ENCODE results near the gene UTS2.

DNA sequence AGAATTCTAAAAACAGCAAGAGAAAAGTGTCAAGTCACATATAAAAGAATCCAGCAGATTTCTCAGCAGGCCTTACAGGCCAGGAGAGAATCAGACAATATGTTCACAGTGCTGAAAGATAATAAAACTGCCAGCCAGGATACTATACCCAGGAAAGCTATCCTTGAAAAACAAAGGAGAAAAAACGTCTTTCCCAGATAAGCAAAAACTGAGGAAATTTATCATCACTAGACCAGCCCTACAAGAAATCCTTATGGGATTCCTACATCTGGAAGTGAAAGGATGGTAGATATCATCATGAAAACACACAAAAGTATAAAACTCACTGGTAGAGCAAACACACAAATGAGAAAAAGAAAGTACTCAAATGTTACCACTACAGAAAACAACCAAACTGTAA, 25.2 kb upstream of the UTS2 start:
- TF ChIP-seq, protein P1, sequence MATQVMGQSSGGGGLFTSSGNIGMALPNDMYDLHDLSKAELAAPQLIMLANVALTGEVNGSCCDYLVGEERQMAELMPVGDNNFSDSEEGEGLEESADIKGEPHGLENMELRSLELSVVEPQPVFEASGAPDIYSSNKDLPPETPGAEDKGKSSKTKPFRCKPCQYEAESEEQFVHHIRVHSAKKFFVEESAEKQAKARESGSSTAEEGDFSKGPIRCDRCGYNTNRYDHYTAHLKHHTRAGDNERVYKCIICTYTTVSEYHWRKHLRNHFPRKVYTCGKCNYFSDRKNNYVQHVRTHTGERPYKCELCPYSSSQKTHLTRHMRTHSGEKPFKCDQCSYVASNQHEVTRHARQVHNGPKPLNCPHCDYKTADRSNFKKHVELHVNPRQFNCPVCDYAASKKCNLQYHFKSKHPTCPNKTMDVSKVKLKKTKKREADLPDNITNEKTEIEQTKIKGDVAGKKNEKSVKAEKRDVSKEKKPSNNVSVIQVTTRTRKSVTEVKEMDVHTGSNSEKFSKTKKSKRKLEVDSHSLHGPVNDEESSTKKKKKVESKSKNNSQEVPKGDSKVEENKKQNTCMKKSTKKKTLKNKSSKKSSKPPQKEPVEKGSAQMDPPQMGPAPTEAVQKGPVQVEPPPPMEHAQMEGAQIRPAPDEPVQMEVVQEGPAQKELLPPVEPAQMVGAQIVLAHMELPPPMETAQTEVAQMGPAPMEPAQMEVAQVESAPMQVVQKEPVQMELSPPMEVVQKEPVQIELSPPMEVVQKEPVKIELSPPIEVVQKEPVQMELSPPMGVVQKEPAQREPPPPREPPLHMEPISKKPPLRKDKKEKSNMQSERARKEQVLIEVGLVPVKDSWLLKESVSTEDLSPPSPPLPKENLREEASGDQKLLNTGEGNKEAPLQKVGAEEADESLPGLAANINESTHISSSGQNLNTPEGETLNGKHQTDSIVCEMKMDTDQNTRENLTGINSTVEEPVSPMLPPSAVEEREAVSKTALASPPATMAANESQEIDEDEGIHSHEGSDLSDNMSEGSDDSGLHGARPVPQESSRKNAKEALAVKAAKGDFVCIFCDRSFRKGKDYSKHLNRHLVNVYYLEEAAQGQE (IDR thresholded peaks at IDR 0.05; ENCODE audit: low read depth), result no peak
- TF ChIP-seq TCF12 (IDR thresholded peaks at IDR 0.05; ENCODE audit: low read depth) (no peak), TEAD4 (IDR thresholded peaks at IDR 0.05) (no peak), CREB1 (IDR thresholded peaks at IDR 0.05; ENCODE audit: low read depth) (no peak), RAD21 (IDR thresholded peaks at IDR 0.05; ENCODE audit: low read depth) (no peak), EP300 (IDR thresholded peaks at IDR 0.05; ENCODE audit: borderline replicate concordance) (no peak), TAF1 (IDR thresholded peaks at IDR 0.05; ENCODE audit: low read depth) (no peak), CEBPB (IDR thresholded peaks at IDR 0.05) (no peak), ZBTB7A (IDR thresholded peaks at IDR 0.05; ENCODE audit: low read depth) (no peak), FOXM1 (IDR thresholded peaks at IDR 0.05; ENCODE audit: borderline replicate concordance, low read depth) (no peak), NFIC (IDR thresholded peaks at IDR 0.05) (no peak)
- TF ChIP-seq, protein P2, sequence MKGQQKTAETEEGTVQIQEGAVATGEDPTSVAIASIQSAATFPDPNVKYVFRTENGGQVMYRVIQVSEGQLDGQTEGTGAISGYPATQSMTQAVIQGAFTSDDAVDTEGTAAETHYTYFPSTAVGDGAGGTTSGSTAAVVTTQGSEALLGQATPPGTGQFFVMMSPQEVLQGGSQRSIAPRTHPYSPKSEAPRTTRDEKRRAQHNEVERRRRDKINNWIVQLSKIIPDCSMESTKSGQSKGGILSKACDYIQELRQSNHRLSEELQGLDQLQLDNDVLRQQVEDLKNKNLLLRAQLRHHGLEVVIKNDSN (IDR thresholded peaks at IDR 0.05), result no peak
- TF ChIP-seq, protein P3, sequence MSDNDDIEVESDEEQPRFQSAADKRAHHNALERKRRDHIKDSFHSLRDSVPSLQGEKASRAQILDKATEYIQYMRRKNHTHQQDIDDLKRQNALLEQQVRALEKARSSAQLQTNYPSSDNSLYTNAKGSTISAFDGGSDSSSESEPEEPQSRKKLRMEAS (IDR thresholded peaks at IDR 0.05), result no peak
